Memory B cell (primary cell): ENCODE measurements around the gene GTPBP4.
"Not testable (repeated sequence)": the region's sequence is repeated elsewhere in the genome, so short reads cannot be mapped to it uniquely, and the experiment has no call there.

Source experiments
- ATAC-seq: fragments of 150-1000 bp; cut with Tn5 transposase; 2 replicates; pipeline ENCODE4 v1.10.0; 2021; ENCODE audit warnings: low read depth, mild to moderate bottlenecking, moderate library complexity
- DNase-seq, 2 donors: peaks; one replicate each; pipeline ENCODE4 v3.0.0; 2022; ENCODE audit warnings: low spot score in 2 of 2
- H3K27ac Mint-ChIP-seq: one replicate; pipeline ENCODE4 v1.8.0; 2022; ENCODE audit warnings: mild to moderate bottlenecking, moderate library complexity, mixed read lengths
- H3K27me3 Mint-ChIP-seq: one replicate; pipeline ENCODE4 v1.8.0; 2022; ENCODE audit warnings: mixed read lengths
- H3K36me3 Mint-ChIP-seq: one replicate; pipeline ENCODE4 v1.8.0; 2022; ENCODE audit warnings: mild to moderate bottlenecking, mixed read lengths
- H3K4me1 Mint-ChIP-seq: one replicate; pipeline ENCODE4 v1.8.0; 2022; ENCODE audit warnings: mixed read lengths
- H3K4me3 Mint-ChIP-seq: one replicate; pipeline ENCODE4 v1.8.0; 2022; ENCODE audit warnings: mild to moderate bottlenecking, moderate library complexity, mixed read lengths
- H3K9me3 Mint-ChIP-seq: one replicate; pipeline ENCODE4 v1.8.0; 2022; ENCODE audit warnings: mixed read lengths

Gene GTPBP4

DNA sequence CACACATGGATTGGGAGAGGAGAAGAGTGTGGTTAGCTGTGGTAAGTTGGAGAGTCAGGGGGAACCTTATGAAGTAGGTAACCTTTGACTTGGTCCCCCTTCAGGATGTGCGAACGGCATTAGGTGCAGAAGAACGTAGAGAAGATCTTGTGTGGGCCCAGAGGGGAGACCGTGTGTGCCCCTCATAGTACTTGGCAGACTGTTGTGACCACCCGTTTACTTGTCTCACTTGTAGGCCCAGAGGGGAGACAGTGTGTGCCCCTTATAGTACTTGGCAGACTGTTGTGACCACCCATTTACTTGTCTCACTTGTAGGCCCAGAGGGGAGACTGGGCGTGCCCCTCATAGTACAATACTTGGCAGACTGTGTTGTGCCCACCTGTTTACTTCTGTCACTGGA lies 2.6 kb downstream of the GTPBP4 start:
- H3K9me3 Mint-ChIP-seq, result no peaks in the 10 kb centered on the region
- no peak for ATAC-seq
- no peak for DNase-seq
- no peak overlapping the region for H3K27ac Mint-ChIP-seq
- no peak overlapping the region for H3K4me3 Mint-ChIP-seq
- peaks cover 29% of the 10 kb centered on the region for H3K4me1 Mint-ChIP-seq
- peaks cover 21% of the 10 kb centered on the region for H3K36me3 Mint-ChIP-seq
- H3K27me3 Mint-ChIP-seq, result no peaks in the 10 kb centered on the region

DNA sequence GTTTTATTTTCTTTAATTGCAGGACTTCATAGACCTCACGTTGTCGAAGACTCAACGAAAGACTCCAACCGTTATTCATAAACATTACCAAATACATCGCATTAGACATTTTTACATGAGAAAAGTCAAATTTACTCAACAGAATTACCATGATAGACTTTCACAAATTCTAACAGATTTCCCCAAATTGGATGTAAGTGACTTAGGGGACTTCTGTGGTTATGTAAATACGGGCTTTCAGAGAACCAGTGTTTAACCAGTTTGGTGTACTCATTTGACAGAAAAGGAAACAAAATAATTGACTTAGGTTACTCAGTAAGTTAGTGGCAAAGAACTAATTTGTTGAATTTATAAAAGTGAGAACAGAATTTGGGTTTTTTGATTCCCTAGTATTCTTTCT lies 4.2 kb downstream of the GTPBP4 start:
- H3K9me3 Mint-ChIP-seq, result no peaks in the 10 kb centered on the region
- peaks cover 25% of the 10 kb centered on the region for H3K36me3 Mint-ChIP-seq
- H3K4me1 Mint-ChIP-seq, result peaks cover 22% of the 10 kb centered on the region
- H3K27ac Mint-ChIP-seq, result peak overlapping the region; percentile 41
- no peak for ATAC-seq
- no peak overlapping the region for H3K4me3 Mint-ChIP-seq
- no peak for DNase-seq
- no peaks in the 10 kb centered on the region for H3K27me3 Mint-ChIP-seq

DNA sequence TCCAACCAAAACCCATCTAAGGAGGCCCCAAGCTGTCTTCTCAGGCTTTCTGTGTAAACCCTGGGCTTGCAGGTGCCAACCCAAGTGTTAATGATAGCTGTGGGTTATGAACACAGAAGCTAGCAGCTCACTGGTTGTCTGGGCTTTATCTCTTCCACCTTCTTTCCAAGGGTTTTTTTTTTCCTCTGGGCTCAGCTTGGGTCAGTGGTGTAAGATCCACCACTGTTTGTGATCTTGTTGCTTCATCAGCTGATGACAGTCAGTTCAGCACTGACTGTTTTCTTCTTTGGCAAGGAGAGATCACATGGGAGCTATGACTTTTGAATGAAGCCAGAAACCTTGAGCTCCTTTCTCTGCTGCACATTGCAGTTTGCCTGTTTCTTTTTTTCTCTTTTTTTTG lies 4.6 kb downstream of the GTPBP4 start:
- peaks cover 22% of the 10 kb centered on the region for H3K4me1 Mint-ChIP-seq
- H3K4me3 Mint-ChIP-seq, result no peak overlapping the region

DNA sequence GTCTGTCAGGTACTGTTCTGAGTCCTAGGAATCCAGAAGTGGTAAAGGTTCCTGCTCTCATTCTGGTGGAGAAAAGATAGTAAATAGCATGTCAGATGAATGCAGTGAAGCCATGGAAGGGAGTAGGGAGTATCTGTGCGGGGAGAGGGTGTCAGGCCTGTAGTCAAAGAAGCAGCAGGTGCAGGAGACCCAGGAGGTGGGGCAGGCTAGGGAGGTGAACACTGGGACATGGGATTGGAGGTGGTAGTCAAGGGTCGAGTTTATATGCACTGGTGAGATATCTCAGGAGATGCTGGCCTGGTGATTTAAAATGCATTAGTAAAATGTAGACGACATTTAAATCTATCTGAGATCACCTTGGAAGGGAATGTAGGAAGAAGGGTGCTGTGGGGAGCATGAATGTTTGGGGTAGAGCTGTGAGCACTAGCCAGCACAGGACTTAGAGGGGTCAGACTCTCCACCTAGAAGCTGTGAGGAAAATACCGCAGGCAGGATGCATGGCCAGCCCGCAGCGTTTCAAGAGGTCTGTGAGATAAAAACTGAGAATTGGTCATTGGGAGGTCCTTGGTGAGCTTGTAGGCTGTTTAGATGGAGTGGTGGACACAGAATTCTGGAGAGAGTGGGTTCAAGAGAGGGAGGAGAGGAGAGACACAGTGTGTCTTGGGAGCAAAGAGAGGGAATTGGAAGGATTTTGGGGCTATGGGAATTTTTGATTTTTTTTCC lies 6.8 kb downstream of the GTPBP4 start:
- H3K27ac Mint-ChIP-seq, result peak overlapping the region; percentile 17
- H3K9me3 Mint-ChIP-seq, result no peaks in the 10 kb centered on the region
- H3K36me3 Mint-ChIP-seq, result peaks cover 26% of the 10 kb centered on the region
- no peaks in the 10 kb centered on the region for H3K27me3 Mint-ChIP-seq
- DNase-seq, result no peak
- ATAC-seq, result no peak
- H3K4me1 Mint-ChIP-seq, result peaks cover 9% of the 10 kb centered on the region
- no peak overlapping the region for H3K4me3 Mint-ChIP-seq

More for the DNA sequence above, 4.6 kb downstream of the GTPBP4 start:
- H3K36me3 Mint-ChIP-seq, result peaks cover 28% of the 10 kb centered on the region
- ATAC-seq (no peak), DNase-seq (no peak)
- H3K27me3 Mint-ChIP-seq, result no peaks in the 10 kb centered on the region
- H3K27ac Mint-ChIP-seq, result peak overlapping the region; percentile 41
- no peaks in the 10 kb centered on the region for H3K9me3 Mint-ChIP-seq

DNA sequence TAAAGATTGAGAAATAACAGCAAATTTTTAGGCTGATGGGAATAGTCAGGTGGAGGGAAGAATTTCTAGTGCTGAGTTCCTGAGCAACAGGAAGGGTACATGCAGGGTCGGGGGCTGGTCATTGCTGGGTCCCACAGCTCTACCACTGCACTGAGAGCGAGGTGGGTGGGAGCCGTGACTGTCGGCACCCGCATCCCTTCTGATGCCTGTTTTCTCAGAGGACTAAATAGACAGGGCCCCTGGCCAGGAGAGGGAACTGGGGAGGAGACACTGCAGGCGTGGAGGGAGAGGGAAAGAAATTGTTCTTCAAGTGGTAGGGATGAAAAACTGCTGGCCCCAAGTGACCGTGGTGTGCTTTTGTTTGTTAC lies 7.3 kb downstream of the GTPBP4 start:
- H3K36me3 Mint-ChIP-seq, result peaks cover 27% of the 10 kb centered on the region
- DNase-seq (no peak), ATAC-seq (no peak)
- no peaks in the 10 kb centered on the region for H3K27me3 Mint-ChIP-seq
- no peak overlapping the region for H3K4me3 Mint-ChIP-seq
- peaks cover 8% of the 10 kb centered on the region for H3K4me1 Mint-ChIP-seq
- H3K9me3 Mint-ChIP-seq, result no peaks in the 10 kb centered on the region
- H3K27ac Mint-ChIP-seq, result peak overlapping the region; percentile 17

DNA sequence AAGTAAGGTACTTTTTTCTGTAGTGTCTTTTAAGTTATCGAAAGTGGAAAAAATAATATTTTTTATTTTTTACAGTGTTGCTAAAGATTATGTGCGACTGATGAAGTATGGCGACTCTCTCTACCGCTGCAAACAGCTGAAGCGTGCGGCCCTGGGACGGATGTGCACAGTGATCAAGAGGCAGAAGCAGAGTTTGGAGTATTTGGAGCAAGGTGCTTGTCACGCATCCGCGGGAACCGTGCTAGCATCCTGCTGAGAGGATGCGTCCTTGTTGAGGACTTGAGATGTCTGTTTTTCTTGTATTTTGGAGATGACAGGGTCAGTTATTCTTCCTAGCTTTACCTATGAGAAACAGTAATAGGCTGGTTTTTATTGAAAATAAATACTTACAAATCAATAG lies 7.8 kb downstream of the GTPBP4 start:
- Mint-ChIP-seq H3K27me3 (no peaks in the 10 kb centered on the region), H3K9me3 (peaks cover under 1% of the 10 kb centered on the region), H3K27ac (no peak overlapping the region), H3K36me3 (peaks cover 32% of the 10 kb centered on the region), H3K4me1 (peaks cover 3% of the 10 kb centered on the region), H3K4me3 (no peak overlapping the region)
- ATAC-seq (no peak), DNase-seq (no peak)

DNA sequence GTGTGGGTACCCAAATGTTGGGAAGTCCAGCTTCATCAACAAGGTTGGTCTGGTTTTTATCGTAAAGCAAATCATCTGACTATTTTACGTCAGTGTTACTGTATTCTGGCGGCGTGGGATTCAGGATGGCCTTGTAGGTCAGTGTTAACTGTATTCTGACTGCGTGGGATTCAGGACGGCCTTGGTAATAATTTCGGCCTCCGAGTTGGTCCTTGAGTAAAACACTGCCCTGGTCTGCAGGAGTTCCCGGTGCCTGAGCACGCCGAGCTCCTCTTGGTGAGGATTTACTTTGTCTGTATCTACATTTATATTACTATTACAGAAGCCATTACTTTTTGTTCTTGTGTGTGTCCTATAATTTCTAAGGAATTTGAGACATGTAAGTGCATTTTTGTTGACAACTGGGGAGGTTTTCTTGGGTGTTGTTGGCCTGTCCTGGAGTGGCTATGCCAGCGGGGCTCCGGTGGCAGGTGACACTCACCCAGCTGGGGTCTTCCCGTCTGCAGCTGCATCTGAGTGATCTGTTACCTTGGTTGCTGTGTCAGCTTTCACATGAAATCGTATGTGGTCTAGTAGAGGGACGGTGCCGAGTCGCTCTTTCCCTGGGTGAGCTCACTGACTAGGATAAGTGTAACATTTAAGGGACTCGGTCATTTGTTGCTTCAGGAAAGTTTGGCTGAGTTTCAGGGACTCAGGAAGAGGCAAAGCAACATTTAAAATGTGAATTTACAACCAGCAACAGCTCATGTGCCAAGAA lies 9.2 kb downstream of the GTPBP4 start:
- Mint-ChIP-seq H3K27ac (no peak overlapping the region), H3K9me3 (peaks cover 5% of the 10 kb centered on the region), H3K4me3 (no peak overlapping the region), H3K4me1 (peaks cover 3% of the 10 kb centered on the region), H3K36me3 (peaks cover 43% of the 10 kb centered on the region), H3K27me3 (no peaks in the 10 kb centered on the region)
- ATAC-seq (no peak), DNase-seq (no peak)

DNA sequence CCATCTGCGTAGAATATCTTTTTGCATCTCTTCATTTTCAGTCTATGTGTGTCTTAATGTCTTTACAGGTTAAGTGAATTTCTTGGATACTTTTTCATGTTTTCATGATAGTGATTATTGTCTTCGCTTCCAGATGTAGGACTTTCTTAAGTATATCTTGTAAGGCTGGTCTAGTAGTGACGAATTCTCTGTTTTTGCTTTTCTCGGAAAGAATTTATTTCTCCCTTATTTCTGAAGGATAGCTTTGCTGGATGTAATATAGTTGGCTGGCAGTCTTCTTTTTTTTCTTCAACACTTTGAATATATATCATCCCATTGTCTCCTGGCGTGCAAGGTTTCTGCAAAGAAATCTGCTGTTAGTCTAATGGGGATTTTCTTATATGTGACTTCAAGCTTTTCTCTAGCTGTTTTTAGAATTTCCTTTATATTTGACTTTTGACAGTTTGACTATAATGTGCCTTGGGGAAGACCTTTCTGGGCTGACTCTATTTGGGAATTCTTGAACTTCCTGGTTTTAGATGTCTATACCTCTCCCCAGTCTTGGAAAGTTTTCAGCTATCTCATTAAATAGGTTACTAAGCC lies 14.3 kb downstream of the GTPBP4 start:
- peaks cover 51% of the 10 kb centered on the region for H3K36me3 Mint-ChIP-seq
- DNase-seq (no peak), ATAC-seq (no peak)
- H3K4me1 Mint-ChIP-seq, result peaks cover under 1% of the 10 kb centered on the region
- H3K4me3 Mint-ChIP-seq, result no peak overlapping the region
- H3K27ac Mint-ChIP-seq, result no peak overlapping the region
- H3K27me3 Mint-ChIP-seq, result no peaks in the 10 kb centered on the region
- peaks cover 8% of the 10 kb centered on the region for H3K9me3 Mint-ChIP-seq

DNA sequence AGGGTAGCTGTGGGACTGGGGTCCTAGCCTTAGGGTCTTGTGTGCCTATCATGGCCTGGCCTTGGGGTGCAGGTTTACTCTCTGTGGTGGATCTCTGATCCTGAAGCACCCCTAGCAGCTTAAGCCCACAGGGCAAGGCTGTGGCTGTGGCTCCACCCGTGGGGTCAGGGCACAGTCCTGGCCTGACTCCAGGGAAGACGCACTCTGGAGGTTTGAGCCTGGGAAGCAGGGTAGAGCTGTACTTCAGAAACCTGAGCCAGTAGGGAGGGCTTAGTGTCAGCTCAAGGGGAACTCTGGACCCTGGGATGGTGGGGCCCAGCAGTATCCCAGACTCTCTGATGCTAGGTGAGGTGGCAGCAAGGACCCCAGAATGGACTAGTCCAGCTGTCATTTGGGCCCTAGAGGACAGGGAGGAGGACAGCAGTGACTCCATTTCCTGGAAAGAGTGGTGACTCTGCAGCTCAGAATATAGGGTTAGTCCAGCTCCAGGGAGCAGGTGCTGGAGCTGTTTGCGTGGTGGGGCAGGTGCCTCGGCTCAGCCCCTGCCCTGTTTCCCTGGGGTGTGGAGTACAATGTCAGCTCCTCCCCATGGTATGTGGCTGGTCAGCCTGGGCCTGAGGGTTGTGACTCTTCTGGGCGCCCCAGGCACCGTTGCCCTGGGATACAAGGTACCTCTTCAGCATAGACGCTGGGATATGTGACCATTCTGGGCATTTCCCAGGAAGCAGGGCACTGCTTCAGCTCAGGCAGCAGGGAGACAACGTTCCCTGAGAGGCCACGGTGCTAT lies 15.8 kb downstream of the GTPBP4 start:
- Mint-ChIP-seq H3K27me3 (no peaks in the 10 kb centered on the region), H3K27ac (no peak overlapping the region), H3K4me1 (peaks cover 2% of the 10 kb centered on the region), H3K9me3 (peaks cover 8% of the 10 kb centered on the region), H3K4me3 (no peak overlapping the region), H3K36me3 (peaks cover 59% of the 10 kb centered on the region)
- ATAC-seq (no peak), DNase-seq (no peak)

DNA sequence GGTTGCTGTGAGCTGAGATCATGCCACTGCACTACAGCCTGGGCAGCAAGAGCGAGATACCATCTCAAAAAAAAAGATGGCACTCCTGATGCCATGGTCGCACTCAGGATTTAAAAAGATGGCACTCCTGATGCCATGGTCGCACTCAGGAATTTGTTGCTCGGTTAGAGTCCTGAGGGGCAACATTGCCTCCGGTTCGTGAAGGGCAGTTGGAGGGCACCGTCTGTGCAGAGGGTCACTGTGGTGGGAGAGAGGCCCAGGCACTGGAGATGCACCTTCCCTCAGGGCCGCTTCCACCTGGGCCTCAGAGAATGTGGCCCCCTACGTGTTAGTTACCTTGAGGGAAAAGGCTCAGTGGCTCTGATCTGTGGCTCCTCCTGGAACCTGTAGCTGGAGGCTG lies 18.3 kb downstream of the GTPBP4 start:
- Mint-ChIP-seq H3K27me3 (no peaks in the 10 kb centered on the region), H3K4me1 (peaks cover 2% of the 10 kb centered on the region), H3K9me3 (peaks cover 6% of the 10 kb centered on the region), H3K36me3 (peaks cover 62% of the 10 kb centered on the region), H3K27ac (no peak overlapping the region), H3K4me3 (no peak overlapping the region)
- DNase-seq, result no peak
- ATAC-seq, result no peak

DNA sequence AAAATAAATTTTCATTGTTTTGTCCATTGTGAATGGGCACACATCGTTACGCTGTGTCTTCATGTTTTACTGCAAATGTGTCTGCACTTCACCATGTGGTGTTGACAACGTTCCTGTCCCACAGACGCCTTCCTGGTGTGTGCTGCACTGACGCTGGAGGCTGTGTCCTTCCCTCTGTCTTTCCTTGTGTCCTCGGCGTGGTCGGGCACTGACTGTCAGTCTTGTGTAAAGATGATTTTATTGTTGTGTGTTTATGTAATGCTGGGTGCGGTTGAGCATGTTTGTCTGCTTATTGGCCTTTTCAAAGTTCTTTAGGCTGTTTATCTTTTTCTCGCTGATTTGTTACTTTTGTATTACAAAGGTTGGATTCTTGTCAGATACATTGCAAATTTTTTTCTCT lies 19.3 kb downstream of the GTPBP4 start:
- ATAC-seq (no peak), DNase-seq (no peak)
- Mint-ChIP-seq H3K4me1 (peaks cover 2% of the 10 kb centered on the region), H3K4me3 (no peak overlapping the region), H3K36me3 (peaks cover 63% of the 10 kb centered on the region), H3K9me3 (peaks cover 3% of the 10 kb centered on the region), H3K27me3 (no peaks in the 10 kb centered on the region), H3K27ac (no peak overlapping the region)

DNA sequence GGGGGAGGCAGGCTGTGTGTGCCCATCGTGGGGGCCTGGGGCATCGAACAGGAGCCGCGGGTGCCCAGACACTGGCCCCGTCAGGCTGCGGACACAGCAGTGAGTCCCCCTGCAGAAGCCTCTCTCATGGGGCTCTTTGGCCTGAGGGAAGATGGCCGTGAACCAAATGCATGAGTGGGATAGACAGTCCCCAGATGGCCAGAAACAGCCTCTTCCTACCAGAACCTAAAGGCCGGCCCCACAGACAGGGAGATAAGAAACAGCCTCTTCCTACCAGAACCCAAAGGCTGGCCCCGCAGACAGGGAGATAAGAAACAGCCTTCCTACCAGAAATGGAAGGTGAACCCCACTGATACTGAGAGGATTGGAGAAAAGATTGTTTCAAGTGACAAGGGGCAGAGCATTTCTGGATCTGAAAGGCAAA lies 20.8 kb downstream of the GTPBP4 start:
- peaks cover 2% of the 10 kb centered on the region for H3K4me1 Mint-ChIP-seq
- H3K27ac Mint-ChIP-seq, result peak overlapping the region; percentile 28
- no peak for DNase-seq
- no peaks in the 10 kb centered on the region for H3K9me3 Mint-ChIP-seq
- no peak overlapping the region for H3K4me3 Mint-ChIP-seq
- no peaks in the 10 kb centered on the region for H3K27me3 Mint-ChIP-seq
- peaks cover 54% of the 10 kb centered on the region for H3K36me3 Mint-ChIP-seq
- no peak for ATAC-seq

DNA sequence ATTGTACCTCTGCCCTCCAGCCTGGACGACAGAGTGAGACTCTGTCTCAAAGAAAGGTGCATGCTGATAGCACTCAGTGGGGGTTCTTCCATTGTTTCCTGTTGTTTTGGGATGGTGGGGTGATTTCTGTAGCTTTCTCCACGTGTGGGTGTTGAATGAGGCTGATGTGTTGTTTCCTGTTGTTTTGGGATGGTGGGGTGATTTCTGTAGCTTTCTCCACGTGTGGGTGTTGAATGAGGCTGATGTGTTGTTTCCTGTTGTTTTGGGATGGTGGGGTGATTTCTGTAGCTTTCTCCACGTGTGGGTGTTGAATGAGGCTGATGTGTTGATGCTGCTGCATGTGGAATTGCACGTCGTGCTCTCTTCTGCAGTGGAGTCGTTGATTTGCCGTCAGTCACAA lies 21.7 kb downstream of the GTPBP4 start:
- not testable (repeated sequence) for H3K27me3 Mint-ChIP-seq, ATAC-seq, H3K4me1 Mint-ChIP-seq, H3K4me3 Mint-ChIP-seq, H3K9me3 Mint-ChIP-seq, H3K27ac Mint-ChIP-seq, DNase-seq
- peaks cover 57% of the 10 kb centered on the region for H3K36me3 Mint-ChIP-seq

DNA sequence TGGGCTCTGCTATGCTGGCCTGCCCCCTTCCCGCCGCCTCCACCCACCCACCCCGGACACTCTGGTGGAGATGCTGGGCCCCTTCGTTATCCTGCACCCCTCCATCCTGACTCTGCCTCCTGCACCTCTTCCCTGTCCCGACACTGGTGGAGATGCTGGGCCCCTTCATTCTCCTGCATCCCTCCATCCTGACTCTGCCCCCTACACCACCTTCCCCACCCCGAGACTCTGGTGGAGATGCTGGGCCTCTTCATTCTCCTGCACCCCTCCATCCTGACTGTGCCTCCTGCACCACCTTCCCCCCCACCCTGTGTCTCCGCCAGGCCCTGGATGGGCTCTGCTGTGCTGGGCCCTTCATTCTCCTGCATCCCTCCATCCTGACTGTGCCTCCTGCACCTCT lies 22.5 kb downstream of the GTPBP4 start:
- Mint-ChIP-seq H3K27me3 (no peaks in the 10 kb centered on the region), H3K27ac (peak overlapping the region; percentile 15), H3K4me1 (peaks cover 2% of the 10 kb centered on the region), H3K4me3 (no peak overlapping the region), H3K9me3 (no peaks in the 10 kb centered on the region), H3K36me3 (peaks cover 54% of the 10 kb centered on the region)
- ATAC-seq (no peak), DNase-seq (no peak)
